K562 (cell line): ENCODE results near the gene CARS2. TPM values are rescaled to one million over a fixed set of nuclear protein-coding genes. Genes with fewer than 3 reads are reported as not detected.
A peak's percentile ranks its signal among the peaks of the same experiment; 100 is the strongest.

Experiments
- AFF1 ChIP-seq, 2 experiments: fragments of 450-650 bp; IDR thresholded peaks; 2 replicates each; pipeline ENCODE4 v1.6.1; 2018; ENCODE audit warnings: mild to moderate bottlenecking in 2 of 2, low read depth in 1 of 2; ENCODE audit not compliant: partially characterized antibody in 2 of 2
- CEBPG ChIP-seq, 3 experiments: fragments of 200-800 bp in 1 of 3; sonication (Bioruptor generic) in 1 of 3; sonication (generic) in 1 of 3; formaldehyde crosslinking in 1 of 3; IDR thresholded peaks in 2 of 3; conservative IDR thresholded peaks in 1 of 3; 2 replicates each; pipeline versions ENCODE4 v1.6.1 to v1.8.0; 2016 to 2022; ENCODE audit warnings: missing compliant biosample characterization in 2 of 3, missing genetic modification characterization in 2 of 3, mild to moderate bottlenecking in 1 of 3, missing genetic modification reagents in 1 of 3
- CSDE1 ChIP-seq, 2 experiments: fragments of 450-650 bp; IDR thresholded peaks; 2 replicates each; pipeline ENCODE4 v1.6.1; 2016; ENCODE audit warnings: mild to moderate bottlenecking in 1 of 2
- FUS ChIP-seq: fragments of 200-400 bp; formaldehyde crosslinking; optimal IDR thresholded peaks from 2 replicates; pipeline ENCODE3; 2017; ENCODE audit warnings: low read depth, low read length
- GTF2B ChIP-seq: IDR thresholded peaks from 2 replicates; pipeline ENCODE4 v1.6.1; 2011; ENCODE audit not compliant: insufficient read length; ENCODE audit errors: extremely low read depth
- HES1 ChIP-seq: fragments of 450-650 bp; IDR thresholded peaks from 2 replicates; pipeline ENCODE4 v1.6.1; 2016; ENCODE audit warnings: low read depth, mild to moderate bottlenecking, moderate library complexity
- HIVEP1 ChIP-seq: fragments of 250-450 bp; sonication (Bioruptor Pico); IDR thresholded peaks from 2 replicates; pipeline ENCODE4 v1.4.0; 2020; ENCODE audit warnings: mild to moderate bottlenecking
- HNRNPUL1 ChIP-seq: fragments of 200-400 bp; formaldehyde crosslinking; IDR thresholded peaks from 2 replicates; pipeline ENCODE4 v1.6.1; 2017; ENCODE audit warnings: low read length
- KLF6 ChIP-seq: fragments of 250-450 bp; sonication (Bioruptor Pico); IDR thresholded peaks from 2 replicates; pipeline ENCODE4 v1.4.0; 2020; ENCODE audit warnings: mild to moderate bottlenecking, moderate library complexity, borderline replicate concordance
- NFE2 ChIP-seq: IDR thresholded peaks from 2 replicates; pipeline ENCODE4 v1.6.1; 2014; ENCODE audit warnings: antibody characterized with exemption, low read depth
- PRPF4 ChIP-seq: fragments of 200-400 bp; formaldehyde crosslinking; IDR thresholded peaks from one replicate; pipeline ENCODE4 v1.6.1; 2017; ENCODE audit warnings: low read length, low read depth, mild to moderate bottlenecking; ENCODE audit not compliant: insufficient read depth, poor library complexity, severe bottlenecking
- RBFOX2 ChIP-seq: fragments of 200-400 bp; formaldehyde crosslinking; IDR thresholded peaks from 2 replicates; pipeline ENCODE4 v1.6.1; 2017; ENCODE audit warnings: low read depth, mild to moderate bottlenecking, low read length, moderate library complexity
- RBM25 ChIP-seq: fragments of 200-400 bp; formaldehyde crosslinking; IDR thresholded peaks from 2 replicates; pipeline ENCODE4 v1.6.1; 2018; ENCODE audit warnings: low read length, low read depth, moderate library complexity; ENCODE audit not compliant: severe bottlenecking
- RNF2 ChIP-seq: sonication (generic); IDR thresholded peaks from 2 replicates; pipeline ENCODE4 v1.6.1; 2016
- SIN3A ChIP-seq, 2 experiments: fragments of 150-350 bp in 1 of 2; IDR thresholded peaks; 2 replicates each; pipeline ENCODE4 v1.6.1; 2011 to 2016; ENCODE audit warnings: borderline replicate concordance in 2 of 2, low read depth in 2 of 2, low read length in 2 of 2, mild to moderate bottlenecking in 2 of 2, moderate library complexity in 2 of 2; ENCODE audit not compliant: control insufficient read depth in 1 of 2
- SIN3B ChIP-seq: fragments of 450-650 bp; IDR thresholded peaks from 2 replicates; pipeline ENCODE4 v1.6.1; 2017; ENCODE audit warnings: low read depth, mild to moderate bottlenecking, moderate library complexity
- SMARCA5 ChIP-seq: fragments of 450-650 bp; IDR thresholded peaks from 2 replicates; pipeline ENCODE4 v1.6.1; 2016
- SMARCE1 ChIP-seq: fragments of 450-650 bp; IDR thresholded peaks from 2 replicates; pipeline ENCODE4 v1.7.1; 2016; ENCODE audit warnings: mild to moderate bottlenecking
- SREBF1 ChIP-seq: fragments of 150-350 bp; IDR thresholded peaks from 2 replicates; pipeline ENCODE4 v1.6.1; 2014; ENCODE audit warnings: antibody characterized with exemption, low read depth, low read length, borderline replicate concordance
- TAF7 ChIP-seq: fragments of 450-650 bp; IDR thresholded peaks from 2 replicates; pipeline ENCODE4 v1.6.1; 2016; ENCODE audit warnings: missing genetic modification characterization, missing compliant biosample characterization
- ZSCAN32 ChIP-seq: fragments of 450-650 bp; formaldehyde crosslinking; IDR thresholded peaks from 2 replicates; pipeline ENCODE4 v1.4.0; 2020; ENCODE audit warnings: mild to moderate bottlenecking, moderate library complexity
- polyA plus RNA-seq, 8 experiments: library from polyadenylated mRNA; depleted of rRNA in 4 of 8; stranded (reverse) in 5 of 8; unstranded in 3 of 8; fragments of >200 nt; fragmentation: Nextera tagmentation in 2 of 8; fragmentation: Illumina TruSeq in 1 of 8; extraction: Ambion mirVana in 2 of 8; extraction: Trizol in 1 of 8; gene quantifications; 2 replicates each; pipeline versions ENCODE4 v1.2.1 to v1.2.3, GENCODE V29; 2011 to 2014; ENCODE audit warnings: inconsistent platforms in 1 of 8, missing spikeins in 1 of 8
- total RNA-seq, 7 experiments: library from RNA; depleted of rRNA in 6 of 7; stranded (reverse); fragments of >200 nt in 6 of 7; fragmentation: Illumina TruSeq in 2 of 7; extraction: Trizol in 2 of 7; gene quantifications; 2 replicates each; pipeline versions ENCODE4 v1.2.1 to v1.2.3, GENCODE V29; 2011 to 2021; ENCODE audit warnings: low replicate concordance in 1 of 7

The CARS2 gene
- total and polyA plus RNA-seq, 9 of the 15 experiments (the other 6 are each of a cell fraction or from before 2014, with no cell fraction given) = 1.7 to 37.4 (median 30.5) TPM

- TF ChIP-seq HES1 (no peak), CEBPG (CRISPR knock-in tag; IDR thresholded peaks at IDR 0.05) (no peak), CEBPG (tag; conservative IDR thresholded peaks at IDR 0.05 in 1 of 2, IDR thresholded peaks at IDR 0.05 in 1 of 2) (no peak), HNRNPUL1 (no peak), KLF6 (no peak), RNF2 (0 out of 2 replicates have a peak, but pooled peaks have one; percentile 47), SREBF1 (no peak), SMARCE1 (no peak), FUS (no peak), NFE2 (no peak), SIN3A (IDR thresholded peaks at IDR 0.05; ENCODE audit: borderline replicate concordance in 2 of 2, control insufficient read depth in 1 of 2, low read depth in 2 of 2, low read length in 2 of 2) (no peak; a peak in 1 of 4 replicates), RBFOX2 (peak; percentile 92), PRPF4 (no peak), RBM25 (no peak), TAF7 (tag) (peak; percentile 66), HIVEP1 (no peak), ZSCAN32 (CRISPR knock-in tag) (no peak), AFF1 (IDR thresholded peaks at IDR 0.05; ENCODE audit: low read depth in 1 of 2, partially characterized antibody in 2 of 2) (peak in 1 of 2 experiments; percentile 75), CSDE1 (IDR thresholded peaks at IDR 0.05) (peak in 1 of 2 experiments; percentile 67; a peak in 2 of 4 replicates), GTF2B (peak; percentile 84), SMARCA5 (no peak), SIN3B (no peak)
Observed at GRCh38 chr13:110714797-110715394, 9.0 kb upstream of the CARS2 start (continued).
